NAMALWA (cell line): ENCODE results near the gene CSDE1.
"Not testable (repeated sequence)": the region's sequence is repeated elsewhere in the genome, so short reads cannot be mapped to it uniquely, and the experiment has no call there.

ENCODE experiments used
- DNase-seq: peaks from one replicate; pipeline ENCODE4 v3.0.0-alpha.2; 2015; ENCODE audit warnings: low spot score

Gene CSDE1

DNA sequence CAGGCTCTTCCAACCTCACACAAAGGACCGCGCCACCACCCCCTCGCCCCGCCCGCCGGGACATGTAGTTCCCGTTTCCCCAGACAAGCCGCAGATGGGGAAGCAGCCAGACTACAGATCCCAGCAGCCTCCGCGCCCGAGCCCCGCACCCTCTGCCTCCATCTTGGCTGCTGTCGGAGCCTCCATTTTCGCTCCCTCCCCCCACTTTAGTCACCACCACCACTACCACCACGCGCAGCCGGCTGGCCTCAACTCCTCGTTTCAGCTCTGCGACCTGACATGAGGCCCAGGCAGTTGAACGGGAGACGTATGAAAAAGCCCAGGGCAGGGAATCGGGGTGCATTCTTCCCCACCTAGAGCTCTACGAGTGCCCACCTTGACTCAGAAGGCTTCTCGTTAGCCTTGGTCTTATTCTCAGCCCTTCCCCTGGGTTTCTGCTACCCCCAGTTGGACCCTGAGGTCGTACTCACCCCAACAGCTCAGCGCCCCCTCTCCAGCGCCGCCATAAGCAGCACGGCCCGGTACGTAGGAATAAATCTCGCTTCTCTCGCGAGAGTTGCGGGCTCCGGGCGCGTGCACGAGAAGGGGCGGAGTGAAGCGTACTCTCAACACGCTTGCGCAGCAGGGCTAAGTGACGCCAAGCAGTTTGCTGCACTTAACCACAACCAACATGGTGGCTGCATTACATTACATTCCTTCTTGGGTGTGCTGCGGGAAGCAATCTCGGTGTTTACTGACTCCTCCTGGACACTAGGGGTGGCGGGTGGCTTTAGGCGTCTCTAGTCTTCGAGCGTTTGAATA lies at the start of gene CSDE1:
CSDE1 (minus strand) TSS at position 530 of the 801 bp plus-strand sequence. CDS start 18,094 bp downstream, outside the sequence.
- peak; percentile 99 for DNase-seq

DNA sequence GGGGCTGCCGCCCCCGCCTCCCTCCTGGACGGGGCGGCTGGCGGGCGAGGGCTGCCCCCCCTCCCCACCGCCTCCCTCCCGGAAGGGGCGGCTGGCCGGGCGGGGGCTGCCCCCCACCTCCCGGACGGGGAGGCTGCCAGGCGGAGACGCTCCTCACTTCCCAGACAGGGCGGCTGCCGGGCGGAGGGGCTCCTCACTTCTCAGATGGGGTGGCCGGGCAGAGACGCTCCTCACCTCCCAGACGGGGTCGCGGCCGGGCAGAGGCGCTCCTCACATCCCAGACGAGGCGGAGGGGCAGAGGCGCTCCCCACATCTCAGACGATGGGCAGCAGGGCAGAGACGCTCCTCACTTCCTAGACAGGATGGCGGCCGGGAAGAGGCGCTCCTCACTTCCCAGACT lies 46.7 kb upstream of the CSDE1 start:
- not testable (repeated sequence) for DNase-seq

DNA sequence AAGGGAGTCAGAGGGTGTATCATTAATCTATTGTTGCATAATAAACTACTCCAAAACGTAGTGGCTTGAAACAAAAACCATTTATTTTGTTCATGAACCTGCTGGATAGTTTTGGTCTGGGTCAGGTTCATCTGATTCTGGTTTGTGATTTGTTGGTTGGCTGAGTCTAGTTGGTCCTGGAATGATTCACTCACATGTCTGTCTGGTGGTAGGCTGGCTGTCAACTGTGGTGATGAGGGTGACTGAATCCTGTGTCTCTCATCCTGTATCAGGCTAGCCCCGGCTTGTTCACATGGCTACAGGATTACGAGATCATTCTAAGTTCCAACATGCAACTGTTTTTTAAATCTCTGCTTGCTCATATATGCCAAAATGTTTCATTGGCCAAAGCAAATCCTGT lies 45.2 kb upstream of the CSDE1 start:
- no peak for DNase-seq

DNA sequence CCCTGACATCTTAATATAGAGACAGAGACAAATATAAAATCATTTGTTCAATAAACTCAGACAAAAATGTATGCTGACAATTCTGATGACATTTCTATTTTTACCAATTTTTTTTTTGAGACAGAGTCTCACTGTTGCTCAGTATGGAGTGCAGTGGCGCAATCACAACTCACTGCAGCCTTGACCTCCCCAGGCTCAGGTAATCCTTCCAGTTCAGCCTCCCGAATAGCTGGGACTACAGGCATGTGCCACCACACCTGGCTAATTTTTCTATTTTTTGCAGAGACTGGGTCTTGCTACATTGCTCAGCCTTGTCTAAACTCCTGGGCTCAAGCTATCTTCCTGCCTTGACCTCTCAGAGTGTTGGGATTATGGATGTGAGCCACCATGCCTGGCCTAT lies 36.3 kb upstream of the CSDE1 start:
- no peak for DNase-seq

DNA sequence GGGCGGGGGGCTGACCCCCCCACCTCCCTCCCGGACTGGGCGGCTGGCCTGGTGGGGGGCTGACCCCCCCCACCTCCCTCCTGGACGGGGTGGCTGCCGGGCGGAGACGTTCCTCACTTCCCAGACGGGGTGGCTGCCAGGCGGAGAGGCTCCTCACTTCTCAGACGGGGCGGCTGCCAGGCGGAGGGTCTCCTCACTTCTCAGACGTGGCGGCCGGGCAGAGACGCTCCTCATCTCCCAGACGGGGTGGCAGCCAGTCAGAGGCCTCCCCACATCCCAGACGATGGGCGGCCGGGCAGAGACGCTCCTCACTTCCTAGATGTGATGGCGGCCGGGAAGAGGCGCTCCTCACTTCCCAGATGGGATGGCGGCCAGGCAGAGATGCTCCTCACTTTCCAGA lies 32.8 kb upstream of the CSDE1 start:
- not testable (repeated sequence) for DNase-seq

DNA sequence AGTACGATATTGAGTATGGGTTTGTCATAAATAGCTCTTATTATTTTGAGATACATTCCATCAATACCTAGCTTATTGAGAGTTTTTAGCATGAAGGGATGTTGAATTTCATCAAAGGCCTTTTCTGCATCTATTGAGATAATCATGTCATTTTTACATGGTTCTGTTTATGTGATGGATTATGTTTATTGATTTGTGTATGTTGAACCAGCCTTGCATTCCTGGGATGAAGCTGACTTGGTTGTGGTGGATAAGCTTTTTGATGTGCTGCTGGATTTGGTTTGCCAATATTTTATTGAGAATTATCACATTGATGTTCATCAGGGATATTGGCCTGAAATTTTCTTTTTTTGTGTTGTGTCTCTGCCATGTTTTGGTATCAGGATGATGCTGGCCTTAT lies 28.7 kb upstream of the CSDE1 start:
- DNase-seq, result not testable (repeated sequence)

GRCh38 chr1:114782476-114782875 lies 24.7 kb upstream of the CSDE1 start:
- DNase-seq, result no peak

GRCh38 chr1:114780344-114781226 lies 22.8 kb upstream of the CSDE1 start, which contains the start of gene SIKE1:
Gene SIKE1, minus strand, starts transcription at chr1:114780685. Its CDS starts 78 bp downstream, at chr1:114780607.
- DNase-seq, result peak; percentile 97

DNA sequence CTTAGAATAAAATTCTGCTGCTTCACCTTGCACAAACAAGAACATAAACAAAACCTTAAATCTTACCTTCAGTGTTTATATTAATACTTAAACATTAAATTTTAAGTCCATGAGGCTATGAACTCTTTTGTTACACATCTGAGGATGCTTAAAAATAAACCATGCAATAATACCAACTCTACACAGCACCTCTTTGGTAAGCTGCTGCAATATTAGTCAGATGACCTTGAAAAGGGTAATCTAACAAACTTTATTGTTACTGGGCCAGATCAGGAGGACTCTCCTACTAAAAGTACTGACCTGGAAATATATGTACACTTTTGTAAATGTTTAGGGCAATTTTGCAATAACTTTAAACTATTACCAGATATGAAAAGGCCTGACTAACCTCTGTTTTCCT lies 21.9 kb upstream of the CSDE1 start:
- DNase-seq, result peak; percentile 12

DNA sequence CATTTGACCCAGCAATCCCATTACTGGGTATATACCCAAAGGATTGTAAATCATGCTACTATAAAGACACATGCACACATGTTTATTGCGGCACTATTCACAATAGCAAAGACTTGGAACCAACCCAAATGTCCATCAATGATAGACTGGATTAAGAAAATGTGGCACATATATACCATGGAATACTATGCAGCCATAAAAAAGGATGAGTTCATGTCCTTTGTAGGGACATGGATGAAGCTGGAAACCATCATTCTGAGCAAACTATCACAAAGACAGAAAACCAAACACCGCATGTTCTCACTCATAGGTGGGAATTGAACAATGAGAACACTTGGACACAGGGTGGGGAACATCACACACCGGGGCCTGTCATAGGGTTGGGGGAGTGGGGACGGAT lies 18.9 kb upstream of the CSDE1 start:
- DNase-seq, result not testable (repeated sequence)

DNA sequence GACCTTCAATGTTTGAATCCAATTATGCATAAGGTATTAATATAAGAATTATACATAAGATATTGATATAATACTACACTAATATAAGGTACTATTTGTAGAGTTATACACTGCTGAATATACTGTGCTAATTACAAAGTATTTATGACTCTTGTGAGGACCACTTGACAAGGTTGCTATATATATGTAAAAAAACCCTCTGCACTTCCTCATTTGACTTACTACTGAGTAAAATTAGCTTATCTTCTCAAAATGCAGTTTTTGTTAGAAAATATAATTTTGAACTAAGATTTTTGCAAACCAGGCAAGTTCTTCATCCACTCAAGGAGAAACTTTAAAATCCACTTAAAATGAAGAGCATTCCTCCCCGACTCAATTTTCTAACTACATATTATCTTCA lies 14.2 kb upstream of the CSDE1 start:
- DNase-seq, result no peak

DNA sequence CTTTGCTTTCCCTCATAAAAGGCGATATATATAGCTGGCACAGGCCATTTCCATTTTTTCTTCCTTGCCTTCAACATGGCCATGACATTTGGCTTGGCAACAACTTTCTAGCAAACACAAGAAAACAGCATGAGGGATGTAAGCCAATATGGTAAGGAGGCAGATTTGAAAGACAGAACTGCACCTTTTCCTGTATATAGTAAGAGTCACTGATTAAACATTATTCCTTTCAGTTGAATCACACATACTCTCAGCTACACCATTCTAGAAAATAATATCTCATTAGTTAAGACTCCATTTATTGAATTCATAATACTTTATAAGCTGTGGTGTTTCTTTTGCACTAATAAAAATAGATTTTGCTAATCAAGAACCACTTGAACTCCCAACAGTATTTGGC lies 13.2 kb upstream of the CSDE1 start:
- no peak for DNase-seq

GRCh38 chr1:114764689-114765088 lies 6.9 kb upstream of the CSDE1 start:
- peak; percentile 49 for DNase-seq

GRCh38 chr1:114758256-114758832 lies 560 bp upstream of the CSDE1 start:
- DNase-seq, result no peak

GRCh38 chr1:114756949-114757454 lies 782 bp downstream of the CSDE1 start:
- peak; percentile 70 for DNase-seq

GRCh38 chr1:114756009-114756892 lies 1.5 kb downstream of the CSDE1 start:
- peak; percentile 60 for DNase-seq

DNA sequence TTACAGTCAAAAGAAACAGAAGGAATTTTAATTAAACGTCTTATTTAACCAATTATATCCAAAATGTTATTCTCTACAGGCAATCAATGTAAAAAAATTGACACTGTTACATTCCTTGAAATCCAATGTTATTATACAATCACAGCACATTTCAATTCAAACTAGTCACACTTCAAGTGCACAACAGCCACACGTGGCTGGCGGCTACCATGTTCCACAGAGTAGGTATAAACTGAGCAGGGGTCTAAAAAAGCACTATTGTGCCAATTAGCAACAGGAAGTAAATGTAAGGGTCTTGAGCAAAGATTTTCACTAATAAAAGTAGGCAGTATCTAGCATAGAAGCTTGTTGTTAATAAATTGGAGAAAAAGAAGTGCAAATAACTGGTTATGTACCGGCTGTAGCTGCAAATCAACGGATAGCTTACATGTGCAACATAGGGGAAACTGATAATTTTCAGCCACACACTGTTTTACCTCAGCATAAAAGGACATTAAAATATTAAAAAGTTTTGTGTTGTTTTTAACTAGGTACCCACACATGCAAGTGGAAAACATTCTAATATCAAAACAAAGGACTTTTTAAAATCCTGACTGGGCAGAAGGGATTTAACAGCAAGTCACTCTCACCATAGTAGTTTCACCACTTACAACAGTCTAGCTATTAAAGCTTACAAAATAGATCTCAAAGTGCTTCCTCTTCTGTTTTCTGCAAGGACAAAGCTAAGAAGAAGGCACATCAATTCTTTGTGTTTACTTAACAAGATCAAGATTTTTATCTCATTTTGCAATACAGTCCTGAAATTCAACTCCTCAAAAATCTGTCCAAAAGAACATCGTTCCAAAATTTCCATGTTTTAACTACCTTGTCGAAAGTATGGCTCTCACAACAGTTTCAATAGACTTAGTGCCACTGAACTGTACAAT lies 2.5 kb downstream of the CSDE1 start:
- peak; percentile 35 for DNase-seq

- not testable (repeated sequence) for DNase-seq
These were observed 4.1 kb downstream of the CSDE1 start for GRCh38 chr1:114753702-114754101.

GRCh38 chr1:114753143-114753542 lies 4.6 kb downstream of the CSDE1 start:
- DNase-seq, result no peak

DNA sequence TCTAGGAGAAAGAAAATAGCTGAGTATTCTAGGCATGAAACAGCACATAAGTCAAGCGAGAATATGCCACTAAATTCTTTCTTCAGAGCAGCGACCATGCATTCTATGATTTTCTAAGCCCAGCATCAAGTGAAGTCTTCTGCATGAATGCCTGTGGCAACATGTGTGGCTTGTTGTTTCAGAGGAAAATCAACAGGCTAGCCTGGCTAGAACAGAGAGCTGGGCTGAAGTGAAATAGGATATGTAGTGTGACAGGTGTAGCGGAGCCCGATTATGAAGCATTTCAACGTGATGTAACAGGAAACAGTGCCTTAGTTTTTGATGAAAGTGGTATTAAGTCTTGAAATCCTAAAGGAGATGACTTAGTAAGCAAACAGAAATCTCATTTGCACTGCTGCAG lies 7.0 kb downstream of the CSDE1 start:
- no peak for DNase-seq
